CD4-positive, alpha-beta T cell treated with Interleukin-4 for 4 hours (primary cell): ENCODE data around the gene SCYGR4.
"Not testable (repeated sequence)": the region's sequence is repeated elsewhere in the genome, so short reads cannot be mapped to it uniquely, and the experiment has no call there.

Source experiments
- DNase-seq: peaks from one replicate; pipeline ENCODE4 v3.0.0-alpha.2; 2020

Gene SCYGR4

GRCh38 chr2:227617316-227618230, at the start of gene SCYGR4:
TSS of gene SCYGR4 (plus strand) at chr2:227617498. CDS start at chr2:227617498, 0 bp downstream.
- DNase-seq = no peak

GRCh38 chr2:227568852-227569169, 48.5 kb upstream of the SCYGR4 start:
- DNase-seq = no peak

- DNase-seq = no peak
Measured at GRCh38 chr2:227570615-227571014, 46.7 kb upstream of the SCYGR4 start.

- no peak for DNase-seq
Measured at GRCh38 chr2:227576110-227576509, 41.2 kb upstream of the SCYGR4 start.

- no peak for DNase-seq
Measured at GRCh38 chr2:227576812-227577211, 40.5 kb upstream of the SCYGR4 start.

GRCh38 chr2:227577555-227577954, 39.7 kb upstream of the SCYGR4 start:
- DNase-seq = no peak

GRCh38 chr2:227578642-227579041, 38.7 kb upstream of the SCYGR4 start:
- no peak for DNase-seq

- no peak for DNase-seq
Measured at GRCh38 chr2:227579791-227580190, 37.5 kb upstream of the SCYGR4 start.

GRCh38 chr2:227582369-227582768, 34.9 kb upstream of the SCYGR4 start:
- no peak for DNase-seq

GRCh38 chr2:227592694-227593387, 24.5 kb upstream of the SCYGR4 start:
- DNase-seq = no peak

- no peak for DNase-seq
Measured at GRCh38 chr2:227595797-227596196, 21.5 kb upstream of the SCYGR4 start.

- DNase-seq = no peak
Measured at GRCh38 chr2:227597036-227597435, 20.3 kb upstream of the SCYGR4 start.

GRCh38 chr2:227597998-227598397, 19.3 kb upstream of the SCYGR4 start:
- no peak for DNase-seq

GRCh38 chr2:227598835-227599503, 18.3 kb upstream of the SCYGR4 start, which contains the start of gene SCYGR2:
TSS of gene SCYGR2 (plus strand) at chr2:227598893. CDS start at chr2:227598893, 0 bp downstream.
- DNase-seq = not testable (repeated sequence)

GRCh38 chr2:227602358-227602757, 14.9 kb upstream of the SCYGR4 start:
- DNase-seq = no peak

- no peak for DNase-seq
Measured at GRCh38 chr2:227606476-227606875, 10.8 kb upstream of the SCYGR4 start.

- DNase-seq = no peak
Measured at GRCh38 chr2:227607941-227608340, 9.4 kb upstream of the SCYGR4 start.

- peak; percentile 13 for DNase-seq
Measured at GRCh38 chr2:227608561-227609338, 8.5 kb upstream of the SCYGR4 start.

GRCh38 chr2:227610123-227610522, 7.2 kb upstream of the SCYGR4 start:
- no peak for DNase-seq

- no peak for DNase-seq
Measured at GRCh38 chr2:227612546-227613271, 4.6 kb upstream of the SCYGR4 start.

GRCh38 chr2:227613272-227613660, 4.0 kb upstream of the SCYGR4 start:
- no peak for DNase-seq

- no peak for DNase-seq
Measured at GRCh38 chr2:227614246-227614645, 3.1 kb upstream of the SCYGR4 start.
